Pancreas (tissue), 10 donors: ENCODE measurements around the gene SLCO4A1. TPM values are rescaled to one million over a fixed set of nuclear protein-coding genes. Genes with fewer than 3 reads are reported as not detected.
A peak's percentile ranks its signal among the peaks of the same experiment; 100 is the strongest.
"Not testable (repeated sequence)": the region's sequence is repeated elsewhere in the genome, so short reads cannot be mapped to it uniquely, and the experiment has no call there.

ENCODE experiments used
- ATAC-seq, 4 donors: fragments of 200-7000 bp; cut with Tn5 transposase; one replicate each; pipeline versions ENCODE4 v1.8.0 to v1.9.1; 2020; ENCODE audit warnings: mild to moderate bottlenecking in 4 of 4, moderate library complexity in 4 of 4
- DNase-seq, 6 donors: peaks; one replicate each; pipeline ENCODE4 v3.0.0-alpha.2; 2020
- FAIRE-seq: peaks from 2 replicates; lab custom pipeline; 2012; peaks lifted over from hg19 to GRCh38; lab: Jason Lieb, UNC
- H3K27ac ChIP-seq, 4 donors: fragments of 200-600 bp; sonication (generic); 1 replicate in 3 of 4; 2 replicates in 1 of 4; pipeline versions ENCODE4 v1.5.0 to v1.8.0; 2020
- H3K27me3 ChIP-seq, 4 donors: fragments of 200-600 bp; one replicate each; pipeline ENCODE4 v1.8.0; 2021
- H3K36me3 ChIP-seq, 3 donors: fragments of 200-600 bp; sonication (generic) in 1 of 3; one replicate each; pipeline versions ENCODE4 v1.5.0 to v1.8.0; 2020 to 2021
- H3K4me1 ChIP-seq, 3 donors: fragments of 200-600 bp; one replicate each; pipeline ENCODE4 v1.8.0; 2021
- H3K4me3 ChIP-seq, 4 donors: fragments of 200-600 bp; sonication (generic) in 2 of 4; one replicate each; pipeline versions ENCODE4 v1.5.0 to v1.8.0; 2020 to 2021
- H3K9me3 ChIP-seq, 4 donors: fragments of 200-600 bp; one replicate each; pipeline ENCODE4 v1.8.0; 2021
- CTCF ChIP-seq, 4 donors: fragments of 200-600 bp; sonication (generic) in 3 of 4; IDR thresholded peaks; one replicate each; pipeline versions ENCODE4 v1.5.0 to v1.8.0; 2021; ENCODE audit warnings: antibody characterized with exemption in 4 of 4
- WGBS, 2 donors: extraction: QIAGEN DNeasy Blood & Tissue Kit; methylation state at CpG; one replicate each; pipeline ENCODE4 v1.1.7; 2013; 5-methylcytosine and 5-hydroxymethylcytosine counted together
- intact Hi-C, 3 donors: fragments of 100-400 bp; cut with DNase I; formaldehyde crosslinking; loops; one replicate each; pipeline versions ENCODE4 v1.11.1 to v1.14.2; 2022
- polyA plus RNA-seq, 2 donors: library from polyadenylated mRNA; stranded (reverse); fragments of 200-250 nt; gene quantifications; one replicate each; pipeline ENCODE4 v1.2.3, GENCODE V29; 2013
- total RNA-seq, 6 donors: library from RNA; stranded (reverse); fragmentation: NEBNext Ultra II Directional in 4 of 6; extraction: Animal tissue kit (Norgen Biotek cat#: 25700) in 4 of 6; gene quantifications; one replicate each; pipeline versions ENCODE4 v1.2.1 to v1.2.4, GENCODE V29; 2021 to 2023
- donor health status: healthy with polysubstance abuse.
- donor health status: DM: no; HTN: no; CAD: no; lungs with moderate emphysema.
- donor health status: DM: no; HTN: no; CAD: no.
- donor health status: control.
- donor health status: control.
- donor health status: Bipolar disorder and iron deficiency.
- donor health status: DM: yes; HTN: yes; CAD: no.
- donor health status: DM: no; HTN: no; CAD: no.
- donor health status: DM: no; HTN: no; CAD: no.
- donor health status: DM: yes; HTN: yes; CAD: no.

Gene SLCO4A1
- total and polyA plus RNA-seq, 8 donors = 1.2 to 15.9 (median 2.2) TPM

GRCh38 chr20:62682912-62683517 is 40.7 kb downstream of the SLCO4A1 start:
- Histone ChIP-seq H3K4me3 (no peak overlapping the region), H3K4me1 (no peaks in the 10 kb centered on the region), H3K9me3 (no peaks in the 10 kb centered on the region), H3K36me3 (no peaks in the 10 kb centered on the region), H3K27ac (no peak overlapping the region), H3K27me3 (no peaks in the 10 kb centered on the region)
- FAIRE-seq (no peak), DNase-seq (no peak), ATAC-seq (no peak)
- 65 to 76% methylated on average over 30 of the region's 30 CpGs for WGBS, 2 donors
- intact Hi-C loops = loop anchor here in 1 of 3 donors (10.0 kb wide), 1 partner anchor 102 kb away; no protein-coding TSS in a partner anchor
- TF ChIP-seq CTCF (IDR thresholded peaks at IDR 0.05) = no peak

GRCh38 chr20:62683660-62684322 is 41.5 kb downstream of the SLCO4A1 start:
- intact Hi-C loops = loop anchor here in 1 of 3 donors (10.0 kb wide), 1 partner anchor 101 kb away; no protein-coding TSS in a partner anchor

GRCh38 chr20:62684981-62685380 is 42.7 kb downstream of the SLCO4A1 start:
- TF ChIP-seq CTCF (IDR thresholded peaks at IDR 0.05) = no peak
- ATAC-seq = no peak
- intact Hi-C loops = loop anchor here in 1 of 3 donors (10.0 kb wide), 1 partner anchor 100 kb away; no protein-coding TSS in a partner anchor
- WGBS, 2 donors = 43 to 51% methylated on average over 10 to 12 of the region's 12 CpGs
- H3K27ac ChIP-seq = no peak overlapping the region
- H3K4me3 ChIP-seq = no peak overlapping the region
- DNase-seq = peak in 1 of 6 donors; percentile 21
- H3K27me3 ChIP-seq = no peaks in the 10 kb centered on the region
- H3K4me1 ChIP-seq = no peaks in the 10 kb centered on the region
- FAIRE-seq = no peak
- H3K9me3 ChIP-seq = no peaks in the 10 kb centered on the region
- no peaks in the 10 kb centered on the region for H3K36me3 ChIP-seq

More at GRCh38 chr20:62683660-62684322, 41.5 kb downstream of the SLCO4A1 start:
- H3K36me3 ChIP-seq, H3K4me1 ChIP-seq, H3K4me3 ChIP-seq, FAIRE-seq, H3K27me3 ChIP-seq, ATAC-seq, DNase-seq, H3K9me3 ChIP-seq, H3K27ac ChIP-seq: not testable (repeated sequence)
- WGBS, 2 donors = 87 to 95% methylated on average over 38 to 42 of the region's 52 CpGs

GRCh38 chr20:62685781-62686555 is 43.7 kb downstream of the SLCO4A1 start:
- Histone ChIP-seq H3K36me3 (no peaks in the 10 kb centered on the region), H3K4me1 (no peaks in the 10 kb centered on the region), H3K27me3 (no peaks in the 10 kb centered on the region), H3K4me3 (no peak overlapping the region), H3K9me3 (no peaks in the 10 kb centered on the region), H3K27ac (no peak overlapping the region)
- DNase-seq = peak in 2 of 6 donors; percentile 31 to 34
- FAIRE-seq = no peak
- no peak for TF ChIP-seq CTCF (IDR thresholded peaks at IDR 0.05)
- 14 to 15% methylated on average over 27 of the region's 27 CpGs for WGBS, 2 donors
- intact Hi-C loops = loop anchor here in 1 of 3 donors (10.0 kb wide), 1 partner anchor 99 kb away; no protein-coding TSS in a partner anchor
- ATAC-seq = peak in 3 of 4 donors; percentile 49 to 80 (median 65)
